HG03571 (cell line): ENCODE measurements around the gene U2AF1.
"Not testable (repeated sequence)": the region's sequence is repeated elsewhere in the genome, so short reads cannot be mapped to it uniquely, and the experiment has no call there.

Experiments
- ATAC-seq: cut with Tn5 transposase; IDR thresholded peaks from one replicate; pipeline ENCODE4 v1.9.1; 2021; ENCODE audit not compliant: unreplicated experiment

Gene U2AF1

DNA sequence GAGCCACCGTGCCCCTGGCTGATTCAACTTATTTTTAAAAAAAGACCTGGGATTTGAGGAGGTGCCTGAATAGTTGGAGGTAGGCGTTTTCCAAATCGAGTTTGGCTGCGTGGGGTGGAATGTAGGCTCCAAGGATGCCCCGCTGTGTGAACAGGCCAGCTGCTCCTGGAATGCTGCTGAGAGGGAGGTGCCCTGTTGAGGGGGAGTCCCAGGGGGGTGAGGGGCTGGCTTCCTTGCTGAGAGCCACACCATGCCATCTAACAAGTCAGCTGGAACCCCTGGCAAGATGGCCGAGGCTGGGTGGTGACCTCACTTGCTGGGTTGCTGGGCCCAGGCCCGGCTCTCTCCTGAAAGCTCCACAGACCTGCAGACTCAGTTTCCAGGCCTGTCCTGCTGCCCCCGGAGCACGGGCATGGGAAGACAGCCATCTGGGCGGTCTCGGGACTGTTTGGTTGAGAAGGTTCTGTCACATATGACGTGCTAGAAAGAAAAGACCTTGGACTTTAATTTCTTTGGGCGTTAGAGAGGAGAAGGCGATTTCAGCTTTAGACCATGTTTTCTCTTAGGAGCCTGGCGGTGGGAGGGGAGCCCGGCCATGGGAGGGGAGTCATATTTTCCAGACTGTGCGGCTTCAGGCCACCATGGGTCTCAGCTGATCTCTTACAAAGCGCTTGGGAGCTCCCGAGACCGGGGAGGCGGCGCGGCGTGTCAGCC lies 24.6 kb downstream of the U2AF1 start:
- ATAC-seq: not testable (repeated sequence)

DNA sequence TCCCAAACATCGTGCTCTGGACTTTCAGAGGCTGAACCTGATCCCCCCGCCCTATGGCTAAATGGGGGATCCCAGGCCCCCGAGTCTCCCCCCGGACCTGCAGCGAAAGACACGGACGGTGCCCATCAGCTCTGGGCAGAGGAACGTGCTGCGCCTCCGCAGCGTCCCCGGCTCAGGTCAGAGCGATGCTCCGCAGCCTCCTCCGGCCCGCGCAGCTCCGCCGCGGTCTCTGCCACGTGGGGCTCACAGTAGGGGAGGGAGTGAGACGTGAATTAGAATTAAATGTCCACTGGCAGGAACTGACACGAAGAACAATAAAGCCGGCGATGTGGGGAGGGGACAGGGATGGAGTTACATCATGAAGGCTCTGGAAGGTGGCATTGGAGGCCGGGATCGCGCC lies 30.7 kb downstream of the U2AF1 start:
- not testable (repeated sequence) for ATAC-seq

DNA sequence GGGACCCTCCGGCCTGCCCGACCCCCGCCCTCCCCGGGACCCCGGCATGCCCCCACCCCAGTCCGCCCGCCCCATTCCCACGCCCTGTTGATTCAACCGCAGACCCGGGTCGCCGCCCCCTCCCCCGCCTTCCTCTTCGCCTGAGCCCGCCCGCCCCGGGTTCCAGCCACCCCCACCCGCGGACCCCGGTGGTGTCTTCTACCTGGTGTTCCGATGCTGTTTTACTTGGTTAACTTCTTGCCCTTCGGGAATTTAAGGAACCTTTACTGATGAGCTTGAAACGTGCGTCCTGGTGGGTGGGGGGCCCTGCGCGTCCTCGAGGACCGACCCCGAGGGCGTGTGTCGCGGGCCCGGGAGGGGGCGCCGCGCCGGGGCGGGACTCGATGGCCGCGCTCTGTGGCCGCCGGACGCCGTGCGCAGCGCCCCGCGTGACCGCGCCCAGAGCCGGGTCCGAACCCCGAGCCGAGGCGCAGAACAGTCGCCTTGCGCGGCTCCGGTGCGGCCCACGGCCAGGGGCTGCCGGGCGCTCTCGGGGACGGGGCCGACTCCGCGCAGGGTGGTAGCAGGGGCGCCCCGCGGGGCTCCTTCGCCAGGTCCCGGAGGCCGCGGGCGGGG lies 31.2 kb downstream of the U2AF1 start:
- ATAC-seq: not testable (repeated sequence)

DNA sequence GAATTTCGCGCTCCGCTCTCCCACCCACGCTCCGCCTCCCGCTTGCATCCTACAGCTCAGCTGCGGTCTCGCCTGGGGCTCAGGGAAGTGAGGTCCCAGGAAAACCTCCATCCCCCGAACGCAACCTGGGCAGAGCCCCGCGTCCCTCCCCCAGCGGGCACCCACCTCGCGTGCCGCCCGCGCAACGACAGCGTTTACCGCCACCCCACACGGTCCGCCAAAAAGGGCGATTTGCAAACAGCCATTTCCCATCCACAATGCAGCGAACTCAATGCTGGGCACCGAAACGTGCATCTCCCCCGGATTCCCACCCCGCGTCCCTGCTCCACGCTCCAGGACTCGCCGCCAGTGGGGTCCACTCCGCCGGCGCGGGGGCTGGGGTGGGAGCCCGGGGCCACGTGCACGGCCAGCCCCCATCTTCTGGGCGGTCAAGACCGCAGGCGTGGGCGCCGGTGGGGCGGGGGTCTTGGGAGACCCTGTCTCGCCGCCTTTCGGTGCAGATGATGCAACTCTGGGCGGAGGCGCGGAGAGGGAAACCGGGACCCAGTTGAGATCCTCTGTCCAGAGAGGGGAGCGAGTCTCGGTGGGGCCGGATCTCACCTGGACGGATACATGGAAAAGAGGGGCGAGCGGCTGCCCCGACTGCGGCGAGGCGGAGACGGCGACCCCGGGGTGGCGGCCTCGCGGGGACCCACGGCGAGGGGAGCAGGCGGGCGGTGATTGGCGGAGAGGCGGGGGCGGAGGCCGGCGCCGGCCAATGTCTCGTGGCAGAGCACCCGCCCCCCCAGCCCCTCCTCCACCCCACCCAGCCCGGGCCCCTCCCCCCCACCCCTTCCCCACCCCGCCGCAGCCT lies 32.0 kb downstream of the U2AF1 start, which contains the start of gene CBS:
Gene CBS, minus strand, starts transcription at position 666 of the 853 bp plus-strand sequence. CDS start 3,642 bp downstream, outside the sequence.
- ATAC-seq: not testable (repeated sequence)

DNA sequence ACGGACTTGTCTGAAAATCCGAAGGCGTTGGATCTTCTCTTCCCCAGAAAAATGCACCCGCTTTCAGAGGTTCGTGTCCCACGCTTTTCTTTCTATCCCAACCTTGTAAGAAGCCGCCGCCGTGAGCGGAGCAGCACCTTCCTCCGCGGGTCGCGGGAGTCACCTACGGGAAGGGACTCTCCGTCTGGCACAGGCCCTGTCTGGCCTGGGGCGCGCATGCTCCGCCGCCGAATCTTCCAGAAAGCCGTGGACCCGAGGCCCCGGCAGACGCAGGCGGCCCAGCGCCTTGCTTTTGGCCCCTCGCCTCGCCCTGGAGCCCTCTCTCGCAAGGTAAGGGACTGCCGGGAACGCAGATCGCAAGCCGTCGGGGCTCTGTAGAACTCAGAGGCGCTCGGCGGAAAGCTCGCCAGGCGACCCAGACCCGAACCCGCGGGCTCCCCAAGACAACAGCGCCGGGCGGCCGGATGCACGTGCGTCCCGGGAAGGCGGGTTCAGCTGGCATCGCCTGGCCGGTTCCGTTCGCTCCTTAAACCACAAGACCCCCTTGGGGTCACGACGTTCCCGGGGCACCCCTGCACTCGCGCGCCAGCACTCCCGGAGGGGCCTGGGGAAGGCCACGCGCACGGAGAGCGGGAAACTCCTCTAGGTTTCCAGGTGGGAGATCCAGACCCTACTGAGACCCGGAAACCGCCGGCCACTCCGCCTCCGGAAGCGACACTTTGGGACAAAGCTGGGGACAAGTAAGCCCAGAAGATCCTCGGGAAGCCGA lies 32.8 kb downstream of the U2AF1 start:
- ATAC-seq: not testable (repeated sequence)

DNA sequence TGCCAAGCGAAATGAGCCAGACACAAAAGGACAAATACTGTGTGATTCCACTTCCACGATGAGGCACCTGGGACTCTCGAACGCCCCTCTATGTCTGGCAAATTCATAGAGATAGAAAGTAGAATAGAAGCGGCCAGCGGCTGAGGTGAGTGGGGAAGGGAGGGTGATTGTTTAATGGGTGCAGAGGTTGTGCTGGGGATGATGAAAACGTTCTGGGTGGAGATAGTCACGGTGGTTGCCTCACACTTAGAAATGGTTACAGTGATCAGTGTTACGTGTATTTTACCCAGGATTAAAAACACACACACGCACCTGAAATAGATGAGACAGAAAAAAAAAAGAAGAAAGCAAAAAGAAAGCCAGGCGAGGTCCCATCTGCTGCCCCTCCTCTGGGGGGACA lies 34.6 kb downstream of the U2AF1 start:
- ATAC-seq: not testable (repeated sequence)

DNA sequence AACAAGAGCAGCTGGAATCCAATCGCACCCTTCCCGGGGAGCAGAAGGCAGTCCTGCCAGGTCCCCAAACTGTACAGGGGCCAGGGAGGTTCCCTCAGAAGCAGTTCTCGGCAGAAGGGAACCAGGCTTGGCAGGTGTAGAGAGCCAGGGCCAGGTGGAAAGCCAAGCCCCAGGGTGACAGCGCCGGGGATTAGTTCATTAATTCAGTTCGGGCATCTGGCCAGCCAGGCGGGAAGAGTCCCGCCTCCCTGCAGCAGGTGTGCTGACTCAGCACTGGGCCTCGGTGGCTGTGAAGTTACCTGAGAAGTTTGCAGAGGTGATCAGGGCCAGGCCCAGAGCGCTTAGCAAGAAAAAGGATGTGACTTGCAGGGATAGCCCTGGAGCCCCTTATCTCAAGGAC lies 37.7 kb downstream of the U2AF1 start:
- not testable (repeated sequence) for ATAC-seq

DNA sequence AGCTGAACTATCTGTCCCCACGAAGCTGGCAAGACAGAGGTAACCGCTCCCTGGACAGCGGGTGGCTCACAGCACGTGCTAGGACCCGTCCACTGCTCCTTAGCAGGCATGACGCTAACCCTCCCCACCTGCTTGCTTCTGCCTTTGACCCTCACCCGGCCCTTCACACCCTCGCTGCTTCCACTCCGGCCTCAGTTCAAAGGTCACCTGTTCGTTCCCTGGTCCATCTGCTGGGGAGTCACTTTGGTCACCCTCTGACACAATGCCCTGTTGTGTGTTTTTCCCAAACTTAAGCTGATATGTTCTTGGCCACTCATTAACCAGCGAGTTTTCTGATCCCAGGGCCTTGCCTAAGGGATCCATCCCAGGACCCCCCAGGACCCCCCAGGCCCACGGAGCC lies 39.3 kb downstream of the U2AF1 start:
- ATAC-seq: not testable (repeated sequence)

DNA sequence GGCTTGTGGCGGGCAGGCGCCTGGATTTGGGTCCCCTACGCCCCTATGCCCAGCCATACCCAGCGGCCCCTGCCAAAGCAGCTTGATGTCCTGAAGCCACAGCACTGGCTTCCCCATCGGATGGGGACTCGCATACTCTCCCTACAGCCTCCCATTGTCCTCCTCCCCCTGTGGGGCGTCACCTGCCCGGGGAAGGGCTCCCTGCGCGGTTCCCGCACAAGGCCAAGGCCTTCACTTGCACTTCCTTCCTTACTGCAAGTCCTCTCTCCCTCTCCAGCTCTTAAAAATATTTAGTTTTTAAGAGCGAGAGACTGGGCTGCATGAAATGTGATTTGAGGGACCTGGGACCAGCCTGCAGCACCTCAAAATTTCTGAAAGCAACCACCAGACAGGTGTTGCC lies 40.7 kb downstream of the U2AF1 start:
- not testable (repeated sequence) for ATAC-seq

DNA sequence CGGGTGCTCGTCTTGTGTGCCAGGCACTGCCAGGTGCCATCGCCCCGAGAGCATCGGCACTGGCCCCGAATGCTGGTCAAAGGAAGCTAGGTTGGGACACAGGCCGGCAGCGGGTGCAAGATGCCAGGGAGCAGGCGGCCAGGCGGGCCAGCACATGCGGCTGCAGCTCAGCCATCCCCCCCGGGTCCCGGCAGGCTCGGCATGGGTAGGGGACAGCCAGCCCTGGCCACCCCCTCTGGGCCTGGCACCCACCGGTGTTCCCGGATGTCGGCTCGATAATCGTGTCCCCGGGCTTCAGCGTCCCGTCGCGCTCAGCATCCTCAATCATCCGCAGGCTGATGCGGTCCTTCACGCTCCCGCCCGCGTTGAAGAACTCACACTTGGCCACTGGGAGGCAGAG lies 41.4 kb downstream of the U2AF1 start:
- not testable (repeated sequence) for ATAC-seq

DNA sequence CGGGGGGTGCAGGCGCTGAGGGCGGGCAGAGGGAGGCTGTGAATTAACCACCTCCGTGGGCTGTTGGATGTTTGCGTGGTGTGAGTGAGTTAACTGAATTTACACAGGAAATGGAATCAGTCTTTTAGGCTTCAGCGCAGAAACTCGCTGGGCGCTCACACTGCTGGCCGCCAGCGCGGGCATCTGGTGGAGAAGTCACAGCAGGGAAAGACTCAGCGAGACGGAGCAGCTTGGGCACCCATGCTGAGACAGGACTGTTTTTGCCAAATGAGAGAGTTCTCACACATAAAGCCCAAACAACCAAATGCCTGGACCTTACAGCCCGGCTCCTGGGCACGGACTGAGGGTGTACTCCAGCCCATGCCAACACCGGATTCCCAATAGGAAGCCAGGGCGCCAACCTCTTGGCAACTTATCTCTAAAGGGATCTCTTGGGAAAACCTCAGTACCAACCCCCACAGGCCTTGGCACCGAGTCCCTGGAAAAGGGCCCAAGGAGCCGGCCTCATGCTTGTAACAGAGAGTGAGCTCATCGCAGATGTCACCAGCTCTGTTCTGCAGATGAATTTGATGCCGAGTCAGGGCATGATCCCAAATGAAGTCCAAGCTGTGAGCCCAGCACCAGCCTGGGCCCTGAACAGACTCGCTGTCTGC lies 43.0 kb downstream of the U2AF1 start:
- ATAC-seq: not testable (repeated sequence)

DNA sequence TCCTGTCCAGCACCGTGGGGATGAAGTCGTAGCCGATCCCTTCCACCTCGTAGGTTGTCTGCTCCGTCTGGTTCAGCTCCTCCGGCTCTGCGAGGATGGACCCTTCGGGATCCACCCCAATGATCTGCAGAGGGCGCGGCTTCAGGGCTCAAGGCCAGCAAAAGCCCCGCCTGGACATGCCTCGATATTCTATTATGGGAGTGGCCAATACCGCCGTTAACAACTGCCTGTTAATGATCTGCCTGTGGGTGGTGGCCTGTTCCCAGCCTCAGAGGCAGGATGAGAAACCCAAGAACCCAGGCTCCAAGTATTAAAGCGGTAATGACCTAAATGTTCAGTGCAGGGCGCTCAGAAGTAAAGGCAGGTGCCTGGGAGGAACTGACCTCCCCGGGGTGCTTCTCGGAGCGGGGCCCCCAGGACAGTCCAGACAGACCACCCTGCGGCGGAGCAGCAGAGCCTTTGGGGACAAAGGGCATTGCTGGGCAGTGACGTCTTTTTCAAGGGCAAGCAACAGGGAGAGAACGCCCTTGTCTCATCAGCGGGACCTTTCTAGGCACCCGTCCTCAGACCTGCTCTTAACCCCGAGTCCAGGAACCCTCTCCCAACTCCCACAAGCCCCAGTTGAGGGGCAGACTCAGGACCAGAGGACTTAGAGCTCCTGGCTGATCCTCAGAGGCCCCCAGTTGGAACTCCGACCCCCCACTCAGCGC lies 44.3 kb downstream of the U2AF1 start:
- ATAC-seq: not testable (repeated sequence)

DNA sequence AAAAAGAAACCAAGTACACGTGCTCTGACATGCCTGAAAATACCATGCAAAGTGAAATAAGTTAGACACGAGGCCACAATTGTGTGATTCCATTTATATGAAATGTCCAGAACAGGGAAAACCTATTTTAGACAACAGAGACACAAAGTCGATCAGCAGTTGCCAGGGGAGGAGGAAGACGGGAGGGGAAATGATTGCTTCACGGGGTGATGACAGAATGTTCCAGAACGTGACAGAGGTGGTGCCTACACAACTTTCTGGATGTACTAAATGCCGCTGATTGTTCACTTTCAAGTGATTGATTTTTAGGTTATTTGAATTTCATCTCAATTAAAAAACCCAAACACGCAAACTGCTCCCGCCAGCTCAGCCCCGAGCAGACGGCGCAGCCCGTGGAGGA lies 54.3 kb downstream of the U2AF1 start:
- not testable (repeated sequence) for ATAC-seq

DNA sequence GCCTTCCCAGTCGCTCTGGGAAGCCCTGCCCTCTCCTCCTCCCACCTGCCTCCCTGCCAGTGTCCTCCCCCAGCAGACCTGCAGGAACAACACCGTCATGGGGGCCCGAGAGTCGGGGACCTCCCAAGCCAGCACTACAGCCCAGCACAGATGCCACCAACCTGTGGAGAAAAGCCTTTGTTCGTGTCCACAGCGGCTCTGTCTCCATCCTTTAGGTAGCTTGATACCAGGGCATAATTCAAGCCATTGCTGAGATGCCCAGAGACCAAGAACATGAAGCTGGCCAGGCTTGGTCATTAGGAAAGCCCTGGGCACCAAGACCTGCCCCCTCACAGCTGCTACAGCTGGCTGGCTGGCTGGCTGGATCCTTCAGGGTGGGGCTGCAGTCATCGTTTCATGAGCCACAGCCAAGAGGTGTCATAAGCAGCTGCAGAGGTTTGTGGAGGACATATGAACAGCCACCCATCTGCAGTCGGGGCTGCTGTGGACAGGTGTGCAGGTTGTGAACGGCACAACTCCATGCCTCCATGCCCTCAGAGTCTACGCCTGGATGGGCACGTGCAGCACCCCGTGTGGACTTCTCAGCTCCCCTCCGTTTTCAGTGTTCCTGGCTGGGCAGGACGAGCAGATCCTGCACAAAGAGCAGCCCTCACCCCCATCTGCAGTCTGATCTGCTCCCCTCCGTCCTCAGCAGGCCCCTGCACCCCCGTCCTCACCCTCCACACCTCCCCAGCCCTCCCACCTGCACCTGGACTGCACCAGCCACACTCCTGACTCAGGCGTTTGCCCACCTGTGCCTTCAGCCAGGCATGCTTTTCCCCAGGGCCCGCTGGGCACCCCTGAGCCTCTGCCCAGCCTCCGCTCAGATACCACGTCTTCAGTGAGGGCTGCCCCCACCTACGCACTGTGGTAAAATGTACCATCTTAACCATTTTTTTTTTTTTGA lies 61.2 kb downstream of the U2AF1 start:
- not testable (repeated sequence) for ATAC-seq

DNA sequence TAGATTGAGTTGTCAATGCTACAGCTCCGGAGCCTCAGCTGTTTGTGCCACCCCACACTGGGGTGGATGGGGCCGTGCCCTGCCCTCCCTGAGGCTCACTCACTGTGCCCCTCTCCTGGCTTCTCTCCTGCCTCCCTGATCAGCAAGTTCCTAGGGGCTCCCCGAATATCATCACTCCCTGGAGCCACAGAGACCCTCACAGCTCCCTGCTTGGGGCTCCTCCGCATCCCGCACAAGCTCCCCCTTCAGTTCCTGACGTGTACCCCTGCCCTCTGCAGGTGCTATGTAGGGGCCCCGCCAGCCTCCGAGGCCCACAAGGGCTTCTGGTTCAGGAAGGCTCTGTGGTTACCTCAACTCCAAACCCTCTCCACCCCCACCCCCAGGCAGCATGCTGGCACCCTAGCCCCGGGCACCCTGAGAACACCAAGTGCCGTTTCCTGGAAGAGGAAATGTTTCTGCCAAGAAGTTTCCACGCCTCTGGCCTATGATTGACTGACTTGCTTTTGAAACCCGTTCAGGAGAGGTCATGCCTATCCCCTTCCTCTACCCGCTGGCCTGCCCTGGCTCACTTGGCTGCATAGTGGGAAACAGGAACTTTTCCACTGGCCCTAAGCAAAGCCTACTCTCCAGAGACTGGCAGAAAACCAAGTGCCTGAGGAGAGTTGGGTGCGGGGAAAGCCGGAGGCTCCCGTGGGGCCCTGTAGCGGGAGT lies 62.0 kb downstream of the U2AF1 start:
- ATAC-seq: not testable (repeated sequence)

DNA sequence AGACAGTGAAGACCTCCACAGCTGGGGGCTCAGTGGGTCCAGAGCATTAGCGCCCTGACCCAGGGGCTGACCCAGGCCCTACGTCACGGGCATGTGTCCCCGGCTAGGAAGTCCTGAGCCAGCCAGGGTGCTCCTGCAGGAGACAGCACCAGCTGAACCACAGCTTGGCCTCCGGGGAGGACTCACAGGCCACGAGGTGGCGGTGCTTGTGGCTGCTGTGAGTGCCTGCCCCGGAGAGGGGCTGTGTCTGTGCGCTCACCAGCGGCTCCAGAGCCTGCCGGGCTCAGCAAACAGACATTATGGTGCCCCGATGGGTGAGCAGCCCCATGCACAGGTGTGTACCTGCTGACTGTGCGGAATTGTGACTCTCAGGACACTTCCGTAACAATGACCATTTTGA lies 62.8 kb downstream of the U2AF1 start:
- not testable (repeated sequence) for ATAC-seq

DNA sequence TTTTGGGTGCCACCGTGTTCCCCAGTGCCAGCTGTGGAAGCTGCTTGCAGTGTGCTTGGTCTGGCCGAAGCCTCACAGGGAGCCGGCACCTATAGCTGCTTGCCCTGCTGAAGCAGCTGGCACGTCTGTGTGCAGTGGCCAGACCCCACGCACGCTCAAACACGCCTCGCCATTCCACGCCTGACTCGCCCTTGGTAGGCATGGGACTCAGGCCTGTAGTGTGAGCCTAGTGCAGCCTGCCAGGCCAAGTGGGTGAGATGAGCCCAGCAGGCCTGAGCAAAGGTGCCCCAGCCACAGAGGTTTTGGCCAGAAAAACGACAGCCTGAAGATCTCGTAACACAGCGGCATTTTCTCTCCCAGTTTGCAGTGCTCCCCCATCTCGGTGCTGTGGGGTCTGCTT lies 64.1 kb downstream of the U2AF1 start:
- ATAC-seq: not testable (repeated sequence)
